HCT116 (cell line): ENCODE data around the gene LRRC1. TPM values are rescaled to one million over a fixed set of nuclear protein-coding genes. Genes with fewer than 3 reads are reported as not detected.

Experiments
- ATAC-seq: fragments of 200-7000 bp; cut with Tn5 transposase; 2 replicates; pipeline ENCODE4 v1.9.1; 2020; ENCODE audit warnings: mild to moderate bottlenecking, moderate library complexity
- BruUV-seq: library from RNA; stranded (reverse); fragments of 400-500 nt; replicated peaks from 2 replicates; lab custom pipeline; 2021; lab: Mats Ljungman, UMichigan
- CTCF ChIA-PET: fragments of 300-600 bp; sonication (Branson Sonifier 250); formaldehyde crosslinking; loops from one replicate; lab custom pipeline; 2021; ENCODE audit warnings: antibody characterized with exemption; lab: Charles Lee
- POLR2A ChIA-PET: fragments of 300-600, 350-600 bp; sonication (Branson Sonifier 250); formaldehyde crosslinking; loops from one replicate; lab custom pipeline; 2021; ENCODE audit warnings: antibody characterized with exemption; lab: Charles Lee
- RAD21 ChIA-PET, 2 experiments: fragments of 300-600 bp; sonication (Branson Sonifier 250); formaldehyde crosslinking; loops; one replicate each; lab custom pipeline; 2023; ENCODE audit warnings: low total read pairs in 2 of 2; ENCODE audit not compliant: uncharacterized antibody in 2 of 2, unreplicated experiment in 2 of 2, low non-redundant PET in 1 of 2; lab: Charles Lee
- DNase-seq: peaks from one replicate; pipeline ENCODE4 v3.0.0-alpha.2; 2010; ENCODE audit warnings: low read depth, low spot score
- H2AFZ ChIP-seq: fragments of 200-600 bp; shearing (Covaris generic), sonication (generic); 2 replicates; pipeline ENCODE4 v1.6.1; 2017; ENCODE audit warnings: low read depth, mixed run types, mixed read lengths, antibody characterized with exemption, low read length; ENCODE audit not compliant: poor library complexity, severe bottlenecking
- H3K27ac ChIP-seq: 2 replicates; pipeline ENCODE4 v1.5.1; 2012; ENCODE audit warnings: low read depth, low read length
- H3K27me3 ChIP-seq: fragments of 200-600 bp; sonication (generic); 2 replicates; pipeline ENCODE4 v1.6.1; 2016; ENCODE audit warnings: mixed run types, low read length, mixed read lengths; ENCODE audit not compliant: insufficient read depth
- H3K36me3 ChIP-seq, 2 experiments: fragments of 200-500 bp in 1 of 2; fragments of 200-600 bp in 1 of 2; sonication (Bioruptor generic) in 1 of 2; sonication (generic) in 1 of 2; 2 replicates each; pipeline versions ENCODE4 v1.5.1 to v1.6.1; 2014 to 2016; ENCODE audit warnings: low read length in 2 of 2, inconsistent platforms in 1 of 2, mixed read lengths in 1 of 2, mixed run types in 1 of 2; ENCODE audit not compliant: insufficient read depth in 2 of 2, control insufficient read depth in 1 of 2
- H3K4me1 ChIP-seq, 2 experiments: fragments of 200-600 bp in 1 of 2; sonication (generic) in 1 of 2; 2 replicates each; pipeline versions ENCODE4 v1.5.1 to v1.6.1; 2012 to 2017; ENCODE audit warnings: low read length in 2 of 2, inconsistent platforms in 1 of 2, mild to moderate bottlenecking in 1 of 2, mixed read lengths in 1 of 2, mixed run types in 1 of 2, moderate library complexity in 1 of 2; ENCODE audit not compliant: insufficient read depth in 2 of 2, control insufficient read depth in 1 of 2
- H3K4me2 ChIP-seq: fragments of 200-600 bp; sonication (generic); 2 replicates; pipeline ENCODE4 v1.6.1; 2017; ENCODE audit warnings: mixed run types, low read length, mixed read lengths
- H3K4me3 ChIP-seq, 2 experiments: fragments of 200-600 bp in 1 of 2; sonication (generic) in 1 of 2; replicated peaks in 1 of 2; 2 replicates each; pipeline ENCODE4 v1.5.1; 2011 to 2016; ENCODE audit warnings: low read length in 2 of 2, control low read depth in 1 of 2, low read depth in 1 of 2, mild to moderate bottlenecking in 1 of 2, mixed read lengths in 1 of 2, mixed run types in 1 of 2
- H3K79me2 ChIP-seq: fragments of 200-600 bp; sonication (generic); 2 replicates; pipeline ENCODE4 v1.6.1; 2017; ENCODE audit warnings: mild to moderate bottlenecking, mixed run types, low read length, moderate library complexity, mixed read lengths; ENCODE audit not compliant: insufficient read depth
- H3K9ac ChIP-seq: fragments of 200-600 bp; sonication (generic); 2 replicates; pipeline ENCODE4 v1.6.1; 2016; ENCODE audit warnings: low read length, mixed read lengths
- H3K9me2 ChIP-seq: fragments of 200-600 bp; sonication (generic), shearing (Covaris generic); 2 replicates; pipeline ENCODE4 v1.6.1; 2017; ENCODE audit warnings: mixed run types, mild to moderate bottlenecking, moderate library complexity; ENCODE audit not compliant: insufficient read depth
- H3K9me3 ChIP-seq, 2 experiments: fragments of 200-500 bp in 1 of 2; fragments of 200-600 bp in 1 of 2; sonication (Bioruptor generic) in 1 of 2; sonication (generic) in 1 of 2; 2 replicates each; pipeline ENCODE4 v1.6.1; 2014 to 2017; ENCODE audit warnings: low read length in 2 of 2, mixed read lengths in 2 of 2, inconsistent platforms in 1 of 2, low read depth in 1 of 2, mild to moderate bottlenecking in 1 of 2, mixed run types in 1 of 2, moderate library complexity in 1 of 2; ENCODE audit not compliant: control insufficient read depth in 1 of 2, insufficient read depth in 1 of 2
- H4K20me1 ChIP-seq: fragments of 200-600 bp; sonication (generic), shearing (Covaris generic); 2 replicates; pipeline ENCODE4 v1.6.1; 2017; ENCODE audit warnings: mixed run types, mild to moderate bottlenecking, moderate library complexity; ENCODE audit not compliant: insufficient read depth
- CBX3 ChIP-seq: IDR thresholded peaks from 2 replicates; pipeline ENCODE4 v1.6.1; 2012; ENCODE audit warnings: low read depth
- EZH2phosphoT487 ChIP-seq: fragments of 200-600 bp; IDR thresholded peaks from 2 replicates; pipeline ENCODE4 v1.6.1; 2018; ENCODE audit warnings: antibody characterized with exemption, borderline replicate concordance
- JUND ChIP-seq: IDR thresholded peaks from 2 replicates; pipeline ENCODE4 v1.6.1; 2012
- SP1 ChIP-seq: IDR thresholded peaks from 2 replicates; pipeline ENCODE4 v1.6.1; 2012; ENCODE audit warnings: low read depth
- SRF ChIP-seq: IDR thresholded peaks from 2 replicates; pipeline ENCODE4 v1.6.1; 2012; ENCODE audit warnings: low read depth
- ZFX ChIP-seq: fragments of 450-650 bp; IDR thresholded peaks from 2 replicates; pipeline ENCODE4 v1.6.1; 2017
- intact Hi-C: fragments of 100-400 bp; cut with micrococcal nuclease; formaldehyde crosslinking; loops from 2 replicates; pipeline ENCODE4 v1.10.0; 2022
- total RNA-seq: library from RNA; stranded (reverse); gene quantifications from one replicate; pipeline ENCODE4 v1.2.1, GENCODE V29; 2021; ENCODE audit not compliant: unreplicated experiment
- TF ChIP-seq, protein P1 (sequence below): IDR thresholded peaks from 2 replicates; pipeline ENCODE4 v1.6.1; 2011; ENCODE audit warnings: mild to moderate bottlenecking, low read length, moderate library complexity; ENCODE audit not compliant: insufficient replicate concordance; ENCODE audit errors: extremely low read depth

Gene LRRC1
- total RNA-seq, 1 experiment from 2014 or later, result 19.8 TPM

DNA sequence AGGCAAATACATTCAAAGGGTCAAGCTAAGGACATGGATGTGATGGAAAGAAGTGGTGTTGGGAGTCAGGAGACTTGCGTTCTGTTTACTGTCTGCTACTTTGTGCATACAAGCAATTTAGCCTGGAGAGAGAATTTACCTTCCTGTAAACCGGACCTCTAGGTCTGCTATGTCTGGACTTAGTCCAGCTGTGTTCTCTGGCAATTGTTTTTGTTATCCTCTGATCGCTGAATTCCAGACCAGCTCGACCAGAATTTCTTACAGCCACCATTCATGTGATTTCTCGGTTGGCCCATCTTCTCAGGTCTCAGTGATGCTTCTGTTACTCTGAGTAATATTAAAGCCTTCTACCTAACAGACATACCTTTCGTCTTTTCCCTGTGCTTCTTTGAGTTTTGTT is 75.2 kb downstream of the LRRC1 start:
- DNase-seq (no peak), ATAC-seq (no peak)
- Histone ChIP-seq H3K27ac (no peak overlapping the region), H2AFZ (no peak overlapping the region), H4K20me1 (no peaks in the 10 kb centered on the region), H3K36me3 (no peaks in the 10 kb centered on the region), H3K9me2 (no peaks in the 10 kb centered on the region), H3K27me3 (no peaks in the 10 kb centered on the region), H3K4me2 (no peak overlapping the region), H3K79me2 (peaks cover 28% of the 10 kb centered on the region), H3K9ac (no peak overlapping the region), H3K9me3 (no peaks in the 10 kb centered on the region), H3K4me1 (no peaks in the 10 kb centered on the region), H3K4me3 (no peak overlapping the region)
- ChIA-PET RAD21 (no interaction called here), CTCF (no interaction called here), POLR2A (no interaction called here)
- TF ChIP-seq JUND (no peak), ZFX (no peak), CBX3 (no peak), SP1 (no peak), SRF (no peak)
- TF ChIP-seq, protein P1, sequence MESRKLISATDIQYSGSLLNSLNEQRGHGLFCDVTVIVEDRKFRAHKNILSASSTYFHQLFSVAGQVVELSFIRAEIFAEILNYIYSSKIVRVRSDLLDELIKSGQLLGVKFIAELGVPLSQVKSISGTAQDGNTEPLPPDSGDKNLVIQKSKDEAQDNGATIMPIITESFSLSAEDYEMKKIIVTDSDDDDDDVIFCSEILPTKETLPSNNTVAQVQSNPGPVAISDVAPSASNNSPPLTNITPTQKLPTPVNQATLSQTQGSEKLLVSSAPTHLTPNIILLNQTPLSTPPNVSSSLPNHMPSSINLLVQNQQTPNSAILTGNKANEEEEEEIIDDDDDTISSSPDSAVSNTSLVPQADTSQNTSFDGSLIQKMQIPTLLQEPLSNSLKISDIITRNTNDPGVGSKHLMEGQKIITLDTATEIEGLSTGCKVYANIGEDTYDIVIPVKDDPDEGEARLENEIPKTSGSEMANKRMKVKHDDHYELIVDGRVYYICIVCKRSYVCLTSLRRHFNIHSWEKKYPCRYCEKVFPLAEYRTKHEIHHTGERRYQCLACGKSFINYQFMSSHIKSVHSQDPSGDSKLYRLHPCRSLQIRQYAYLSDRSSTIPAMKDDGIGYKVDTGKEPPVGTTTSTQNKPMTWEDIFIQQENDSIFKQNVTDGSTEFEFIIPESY, result no peak
- BruUV-seq, result no TSS peak
- intact Hi-C loops, result no loop called here

GRCh38 chr6:53873922-53874321 is 79.1 kb downstream of the LRRC1 start:
- H3K27ac ChIP-seq, result no peak overlapping the region
- ChIA-PET POLR2A (no interaction called here), CTCF (no interaction called here)
- H2AFZ ChIP-seq, result no peak overlapping the region
- H3K36me3 ChIP-seq, result no peaks in the 10 kb centered on the region
- intact Hi-C loops, result no loop called here
- peaks cover 28% of the 10 kb centered on the region for H3K79me2 ChIP-seq
- no peak overlapping the region for H3K4me3 ChIP-seq
- no peaks in the 10 kb centered on the region for H4K20me1 ChIP-seq
- H3K9ac ChIP-seq, result no peak overlapping the region
- no peaks in the 10 kb centered on the region for H3K27me3 ChIP-seq
- no peak for DNase-seq
- BruUV-seq, result no TSS peak
- no peak for TF ChIP-seq EZH2phosphoT487
- TF ChIP-seq, all 23 proteins: peak for 0
- no peaks in the 10 kb centered on the region for H3K4me1 ChIP-seq
- H3K9me3 ChIP-seq, result no peaks in the 10 kb centered on the region
- RAD21 ChIA-PET, result no interaction called here
- no peaks in the 10 kb centered on the region; the same call in 1 of the 2 replicates for H3K9me2 ChIP-seq
- no peak for ATAC-seq
- H3K4me2 ChIP-seq, result no peak overlapping the region
